ENCODE measurements around the gene NTNG2.

Gene NTNG2

GRCh38 chr9:132293145-132293721, 131.4 kb downstream of the NTNG2 start:
- H3K4me3 ChIP-seq = no peak overlapping the region
- peak overlapping the region in 1 of 11 experiments; percentile 24; a peak in 2 of 22 replicates for H3K27ac ChIP-seq
- H3K27me3 ChIP-seq = no peaks in the 10 kb centered on the region
- H3K36me3 ChIP-seq = peaks cover 92 to 100% (median 97%) of the 10 kb centered on the region in 11 experiments
- peaks cover 19 to 97% (median 79%) of the 10 kb centered on the region in 11 experiments for H4K20me1 ChIP-seq
- no peaks in the 10 kb centered on the region for H3K9me3 ChIP-seq (replicated peaks in 1 of 11)
- TF ChIP-seq Cebpa-rat (IDR thresholded peaks at IDR 0.05) = no peak
- H3K4me1 ChIP-seq = peaks cover 0 to 26% (median 13%) of the 10 kb centered on the region in 10 experiments; a peak in 13 of 20 replicates
- H3K9ac ChIP-seq = no peak overlapping the region
- H3K4me2 ChIP-seq = 0 out of 22 replicates have a peak overlapping the region, but pooled peaks of 1 of the 11 experiments have one; percentile 11

All from BLaER1 treated with 17β-estradiol and CSF1 and Interleukin-3, amounts not matched to agents 10 nM and 100 nM (cell line).